AG09309 (cell line): Measurements from ENCODE around the gene FSTL4.

Experiments used
- DNase-seq: peaks from one replicate; pipeline ENCODE4 v3.0.0-alpha.2; 2010; ENCODE audit warnings: low read depth
- H3K4me3 ChIP-seq: 2 replicates; pipeline ENCODE4 v1.5.1; 2011; ENCODE audit warnings: mild to moderate bottlenecking, low read depth, low read length, moderate library complexity; ENCODE audit not compliant: control insufficient read depth
- CTCF ChIP-seq: IDR thresholded peaks from 2 replicates; pipeline ENCODE4 v1.5.1; 2011; ENCODE audit warnings: mild to moderate bottlenecking, low read depth, low read length, inconsistent platforms; ENCODE audit not compliant: insufficient read depth, control insufficient read depth; ENCODE audit errors: missing control alignments

The FSTL4 gene

GRCh38 chr5:133254803-133255202 is 357.5 kb downstream of the FSTL4 start:
- no peak overlapping the region for H3K4me3 ChIP-seq
- TF ChIP-seq CTCF = no peak
- DNase-seq = no peak

- DNase-seq = no peak
- H3K4me3 ChIP-seq = no peak overlapping the region
- TF ChIP-seq CTCF = no peak
Measured at GRCh38 chr5:133253671-133254070, 358.7 kb downstream of the FSTL4 start.

- TF ChIP-seq CTCF = no peak
- no peak for DNase-seq
- no peak overlapping the region for H3K4me3 ChIP-seq
Measured at GRCh38 chr5:133253070-133253469, 359.3 kb downstream of the FSTL4 start.

GRCh38 chr5:133252133-133252480 is 360.2 kb downstream of the FSTL4 start:
- H3K4me3 ChIP-seq = no peak overlapping the region
- TF ChIP-seq CTCF = no peak

GRCh38 chr5:133251296-133252132 is 360.8 kb downstream of the FSTL4 start:
- no peak for TF ChIP-seq CTCF
- no peak for DNase-seq
- no peak overlapping the region for H3K4me3 ChIP-seq

More at GRCh38 chr5:133252133-133252480, 360.2 kb downstream of the FSTL4 start:
- DNase-seq = no peak

GRCh38 chr5:133250527-133250926 is 361.8 kb downstream of the FSTL4 start:
- no peak overlapping the region for H3K4me3 ChIP-seq
- no peak for TF ChIP-seq CTCF
- no peak for DNase-seq
